HG03378 (cell line): ENCODE data around the gene KDM1B.
A peak's percentile ranks its signal among the peaks of the same experiment; 100 is the strongest.
"Not testable (repeated sequence)": the region's sequence is repeated elsewhere in the genome, so short reads cannot be mapped to it uniquely, and the experiment has no call there.

Source experiments
- ATAC-seq: cut with Tn5 transposase; IDR thresholded peaks from one replicate; pipeline ENCODE4 v1.9.1; 2021; ENCODE audit warnings: mild to moderate bottlenecking, moderate library complexity; ENCODE audit not compliant: unreplicated experiment

The KDM1B gene

GRCh38 chr6:18226451-18227105 is 71.4 kb downstream of the KDM1B start:
- not testable (repeated sequence) for ATAC-seq

GRCh38 chr6:18227166-18227565 is 71.9 kb downstream of the KDM1B start:
- ATAC-seq: not testable (repeated sequence)

GRCh38 chr6:18228590-18228989 is 73.4 kb downstream of the KDM1B start:
- not testable (repeated sequence) for ATAC-seq

- not testable (repeated sequence) for ATAC-seq
Measured at GRCh38 chr6:18231856-18232255, 76.6 kb downstream of the KDM1B start.

- not testable (repeated sequence) for ATAC-seq
Measured at GRCh38 chr6:18233770-18234169, 78.5 kb downstream of the KDM1B start.

GRCh38 chr6:18234564-18234963 is 79.3 kb downstream of the KDM1B start:
- no peak for ATAC-seq

- ATAC-seq: no peak
Measured at GRCh38 chr6:18235524-18235923, 80.3 kb downstream of the KDM1B start.

GRCh38 chr6:18237167-18237566 is 81.9 kb downstream of the KDM1B start:
- ATAC-seq: no peak

- no peak for ATAC-seq
Measured at GRCh38 chr6:18240230-18240629, 85.0 kb downstream of the KDM1B start.

- ATAC-seq: no peak
Measured at GRCh38 chr6:18241208-18242038, 86.2 kb downstream of the KDM1B start.

- no peak for ATAC-seq
Measured at GRCh38 chr6:18242062-18242851, 87.0 kb downstream of the KDM1B start.

GRCh38 chr6:18243302-18243893 is 88.2 kb downstream of the KDM1B start:
- ATAC-seq: no peak

- ATAC-seq: no peak
Measured at GRCh38 chr6:18244251-18244650, 89.0 kb downstream of the KDM1B start.

- ATAC-seq: no peak
Measured at GRCh38 chr6:18245079-18245478, 89.9 kb downstream of the KDM1B start.

GRCh38 chr6:18245642-18246041 is 90.4 kb downstream of the KDM1B start:
- peak; percentile 57 for ATAC-seq

GRCh38 chr6:18246205-18246604 is 91.0 kb downstream of the KDM1B start:
- no peak for ATAC-seq

GRCh38 chr6:18247002-18247401 is 91.8 kb downstream of the KDM1B start:
- ATAC-seq: no peak

- ATAC-seq: no peak
Measured at GRCh38 chr6:18248698-18249097, 93.5 kb downstream of the KDM1B start.

- no peak for ATAC-seq
Measured at GRCh38 chr6:18249271-18249670, 94.0 kb downstream of the KDM1B start.

- no peak for ATAC-seq
Measured at GRCh38 chr6:18253635-18254034, 98.4 kb downstream of the KDM1B start.

GRCh38 chr6:18254793-18255192 is 99.6 kb downstream of the KDM1B start:
- no peak for ATAC-seq
